OCI-LY3 (cell line): ENCODE results near the gene ZNF587B.
"Not testable (repeated sequence)": the region's sequence is repeated elsewhere in the genome, so short reads cannot be mapped to it uniquely, and the experiment has no call there.

Experiments
- EZH2phosphoT487 ChIP-seq: fragments of 200-600 bp; shearing (Covaris generic); IDR thresholded peaks from 2 replicates; pipeline ENCODE4 v1.6.1; 2018; ENCODE audit warnings: antibody characterized with exemption, mixed run types, low read depth
- TF ChIP-seq, protein P1 (sequence below): fragments of 200-600, 300-600 bp; sonication (generic); IDR thresholded peaks from 2 replicates; pipeline ENCODE4 v1.5.1; 2014; ENCODE audit warnings: antibody characterized with exemption, low read length, low read depth

DNA sequence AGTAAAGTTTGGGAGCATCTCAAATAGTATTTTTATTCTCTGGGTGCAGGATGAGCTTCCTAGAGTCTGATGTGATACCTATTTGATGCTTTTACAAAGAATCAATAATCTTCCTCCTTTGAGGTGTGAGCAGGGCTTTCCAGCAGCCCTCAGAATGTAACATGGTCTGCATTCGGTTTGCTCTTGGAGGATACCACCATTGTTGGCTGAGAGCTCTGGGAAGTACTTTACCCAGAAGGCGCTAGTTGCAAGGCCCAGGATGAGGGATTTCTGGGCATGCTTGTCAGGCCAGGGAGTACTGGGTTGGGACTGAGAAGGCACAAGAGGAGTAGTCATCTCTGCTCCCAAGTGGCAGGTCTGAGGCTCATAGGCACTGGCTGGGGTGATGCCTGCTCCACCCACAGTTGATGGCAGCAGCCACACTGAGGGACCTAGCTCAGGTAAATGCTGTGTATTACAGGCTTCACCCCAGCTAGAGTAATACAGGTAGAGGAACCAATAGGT lies 19.1 kb downstream of the ZNF587B start:
- TF ChIP-seq, protein P1, sequence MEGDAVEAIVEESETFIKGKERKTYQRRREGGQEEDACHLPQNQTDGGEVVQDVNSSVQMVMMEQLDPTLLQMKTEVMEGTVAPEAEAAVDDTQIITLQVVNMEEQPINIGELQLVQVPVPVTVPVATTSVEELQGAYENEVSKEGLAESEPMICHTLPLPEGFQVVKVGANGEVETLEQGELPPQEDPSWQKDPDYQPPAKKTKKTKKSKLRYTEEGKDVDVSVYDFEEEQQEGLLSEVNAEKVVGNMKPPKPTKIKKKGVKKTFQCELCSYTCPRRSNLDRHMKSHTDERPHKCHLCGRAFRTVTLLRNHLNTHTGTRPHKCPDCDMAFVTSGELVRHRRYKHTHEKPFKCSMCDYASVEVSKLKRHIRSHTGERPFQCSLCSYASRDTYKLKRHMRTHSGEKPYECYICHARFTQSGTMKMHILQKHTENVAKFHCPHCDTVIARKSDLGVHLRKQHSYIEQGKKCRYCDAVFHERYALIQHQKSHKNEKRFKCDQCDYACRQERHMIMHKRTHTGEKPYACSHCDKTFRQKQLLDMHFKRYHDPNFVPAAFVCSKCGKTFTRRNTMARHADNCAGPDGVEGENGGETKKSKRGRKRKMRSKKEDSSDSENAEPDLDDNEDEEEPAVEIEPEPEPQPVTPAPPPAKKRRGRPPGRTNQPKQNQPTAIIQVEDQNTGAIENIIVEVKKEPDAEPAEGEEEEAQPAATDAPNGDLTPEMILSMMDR = not testable (repeated sequence)
- TF ChIP-seq EZH2phosphoT487 = not testable (repeated sequence)
